ENCODE data around the gene NAGPA.
"Not testable (repeated sequence)": the region's sequence is repeated elsewhere in the genome, so short reads cannot be mapped to it uniquely, and the experiment has no call there.

Gene NAGPA

GRCh38 chr16:5033256-5034166, at the start of gene NAGPA:
NAGPA (minus strand) TSS chr16:5033935; CDS start chr16:5033914, 21 bp downstream.
- FAIRE-seq = no peak

- FAIRE-seq = not testable (repeated sequence)
Measured at GRCh38 chr16:5080996-5081395, 47.3 kb upstream of the NAGPA start.

GRCh38 chr16:5080461-5080860, 46.7 kb upstream of the NAGPA start:
- FAIRE-seq = not testable (repeated sequence)

- FAIRE-seq = no peak
Measured at GRCh38 chr16:5078626-5079025, 44.9 kb upstream of the NAGPA start.

GRCh38 chr16:5077304-5077703, 43.6 kb upstream of the NAGPA start:
- FAIRE-seq = no peak

- no peak for FAIRE-seq
Measured at GRCh38 chr16:5075637-5076036, 41.9 kb upstream of the NAGPA start.

- not testable (repeated sequence) for FAIRE-seq
Measured at GRCh38 chr16:5073771-5074170, 40.0 kb upstream of the NAGPA start.

- no peak for FAIRE-seq
Measured at GRCh38 chr16:5073279-5073629, 39.5 kb upstream of the NAGPA start.

GRCh38 chr16:5072334-5073278, 38.9 kb upstream of the NAGPA start:
- no peak for FAIRE-seq

- FAIRE-seq = no peak
Measured at GRCh38 chr16:5071681-5072333, 38.1 kb upstream of the NAGPA start, which contains the start of gene ALG1. ALG1 (plus strand) TSS chr16:5071843; CDS start chr16:5071850, 7 bp downstream.

- no peak for FAIRE-seq
Measured at GRCh38 chr16:5071341-5071680, 37.6 kb upstream of the NAGPA start.

- FAIRE-seq = no peak
Measured at GRCh38 chr16:5070431-5071186, 36.9 kb upstream of the NAGPA start.

GRCh38 chr16:5069854-5070253, 36.1 kb upstream of the NAGPA start:
- FAIRE-seq = no peak

- no peak for FAIRE-seq
Measured at GRCh38 chr16:5069048-5069447, 35.3 kb upstream of the NAGPA start.

GRCh38 chr16:5066511-5066910, 32.8 kb upstream of the NAGPA start:
- no peak for FAIRE-seq

- no peak for FAIRE-seq
Measured at GRCh38 chr16:5065813-5066212, 32.1 kb upstream of the NAGPA start, which contains the start of gene C16orf89. C16orf89 (minus strand) TSS chr16:5065956; CDS start chr16:5065908, 48 bp downstream.

- FAIRE-seq = no peak
Measured at GRCh38 chr16:5065326-5065725, 31.6 kb upstream of the NAGPA start.

- no peak for FAIRE-seq
Measured at GRCh38 chr16:5064915-5065314, 31.2 kb upstream of the NAGPA start.

- FAIRE-seq = no peak
Measured at GRCh38 chr16:5062790-5063765, 29.3 kb upstream of the NAGPA start.

GRCh38 chr16:5062051-5062450, 28.3 kb upstream of the NAGPA start:
- FAIRE-seq = no peak

Data from endometrium (tissue), 2 donors.